OCI-LY3 (cell line): Measurements from ENCODE around the gene ZNF286A.
"Not testable (repeated sequence)": the region's sequence is repeated elsewhere in the genome, so short reads cannot be mapped to it uniquely, and the experiment has no call there.

ENCODE experiments used
- H2AFZ ChIP-seq: fragments of 200-600, 300-600 bp; shearing (Covaris generic); 2 replicates; pipeline ENCODE4 v1.6.0; 2014; ENCODE audit warnings: antibody characterized with exemption, low read depth, low read length
- H3K27ac ChIP-seq: fragments of 200-600, 300-600 bp; sonication (generic); 2 replicates; pipeline ENCODE4 v1.5.1; 2014; ENCODE audit warnings: mild to moderate bottlenecking, low read length, moderate library complexity, mixed read lengths
- H3K27me3 ChIP-seq: fragments of 200-600, 300-600 bp; sonication (generic); 2 replicates; pipeline ENCODE4 v1.6.1; 2014; ENCODE audit warnings: low read depth, low read length, mixed read lengths
- H3K36me3 ChIP-seq: fragments of 200-600, 300-600 bp; sonication (generic); replicated peaks from 2 replicates; pipeline ENCODE3; 2014; ENCODE audit warnings: low read depth, low read length, mixed read lengths
- H3K4me1 ChIP-seq: fragments of 300-600, 200-600 bp; sonication (generic); 2 replicates; pipeline ENCODE4 v1.6.1; 2014; ENCODE audit warnings: low read length, mixed read lengths
- H3K4me2 ChIP-seq: fragments of 200-600, 300-600 bp; sonication (generic); 2 replicates; pipeline ENCODE4 v1.6.1; 2014; ENCODE audit warnings: low read length, mixed read lengths
- H3K4me3 ChIP-seq: fragments of 300-600, 200-600 bp; sonication (generic); 2 replicates; pipeline ENCODE4 v1.5.1; 2014; ENCODE audit warnings: antibody characterized with exemption, mild to moderate bottlenecking, low read length, moderate library complexity
- H3K79me2 ChIP-seq: fragments of 300-600, 200-600 bp; shearing (Covaris generic); 2 replicates; pipeline ENCODE4 v1.6.1; 2014; ENCODE audit warnings: mild to moderate bottlenecking, low read length, mixed read lengths
- H3K9ac ChIP-seq: fragments of 300-600, 200-600 bp; shearing (Covaris generic); 2 replicates; pipeline ENCODE4 v1.6.0; 2014; ENCODE audit warnings: mild to moderate bottlenecking, low read length, moderate library complexity
- H3K9me3 ChIP-seq: fragments of 200-600, 300-600 bp; shearing (Covaris generic); 2 replicates; pipeline ENCODE4 v1.6.1; 2014; ENCODE audit warnings: low read length, mixed read lengths; ENCODE audit not compliant: insufficient read depth
- H4K20me1 ChIP-seq: fragments of 200-600, 300-600 bp; sonication (generic); 2 replicates; pipeline ENCODE4 v1.6.1; 2016; ENCODE audit warnings: low read length, mixed read lengths; ENCODE audit not compliant: insufficient read depth
- EZH2phosphoT487 ChIP-seq: fragments of 200-600 bp; shearing (Covaris generic); IDR thresholded peaks from 2 replicates; pipeline ENCODE4 v1.6.1; 2018; ENCODE audit warnings: antibody characterized with exemption, mixed run types, low read depth
- TF ChIP-seq, protein P1 (sequence below): fragments of 200-600, 300-600 bp; sonication (generic); IDR thresholded peaks from 2 replicates; pipeline ENCODE4 v1.5.1; 2014; ENCODE audit warnings: antibody characterized with exemption, low read length, low read depth

The ZNF286A gene

DNA sequence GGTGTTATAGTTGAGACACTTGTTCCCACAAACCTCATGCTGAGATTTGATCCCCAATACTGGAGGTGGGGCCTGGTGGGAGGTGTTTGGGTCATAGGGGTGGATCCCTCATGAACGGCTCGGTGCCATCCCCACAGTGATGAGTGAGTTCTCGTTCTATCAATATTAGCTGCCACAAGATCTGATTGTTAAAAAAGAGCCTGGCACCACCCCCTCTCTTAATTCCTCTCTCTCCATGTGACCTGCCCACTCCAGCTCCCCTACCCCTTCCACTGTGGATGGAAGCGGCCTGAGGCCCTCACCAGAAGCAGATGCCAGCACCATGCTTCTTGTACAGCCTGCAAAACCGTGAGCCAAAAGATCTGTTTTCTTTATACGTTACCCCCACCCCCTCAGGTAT lies 46.6 kb upstream of the ZNF286A start:
- Histone ChIP-seq H3K4me1 (no peaks in the 10 kb centered on the region), H3K9me3 (no peaks in the 10 kb centered on the region), H3K9ac (no peak overlapping the region), H3K4me2 (no peak overlapping the region), H3K27me3 (no peaks in the 10 kb centered on the region), H3K4me3 (no peak overlapping the region), H4K20me1 (no peaks in the 10 kb centered on the region), H2AFZ (no peak overlapping the region), H3K27ac (no peak overlapping the region), H3K79me2 (no peaks in the 10 kb centered on the region), H3K36me3 (no peaks in the 10 kb centered on the region)
- TF ChIP-seq EZH2phosphoT487, result no peak
- TF ChIP-seq, protein P1, sequence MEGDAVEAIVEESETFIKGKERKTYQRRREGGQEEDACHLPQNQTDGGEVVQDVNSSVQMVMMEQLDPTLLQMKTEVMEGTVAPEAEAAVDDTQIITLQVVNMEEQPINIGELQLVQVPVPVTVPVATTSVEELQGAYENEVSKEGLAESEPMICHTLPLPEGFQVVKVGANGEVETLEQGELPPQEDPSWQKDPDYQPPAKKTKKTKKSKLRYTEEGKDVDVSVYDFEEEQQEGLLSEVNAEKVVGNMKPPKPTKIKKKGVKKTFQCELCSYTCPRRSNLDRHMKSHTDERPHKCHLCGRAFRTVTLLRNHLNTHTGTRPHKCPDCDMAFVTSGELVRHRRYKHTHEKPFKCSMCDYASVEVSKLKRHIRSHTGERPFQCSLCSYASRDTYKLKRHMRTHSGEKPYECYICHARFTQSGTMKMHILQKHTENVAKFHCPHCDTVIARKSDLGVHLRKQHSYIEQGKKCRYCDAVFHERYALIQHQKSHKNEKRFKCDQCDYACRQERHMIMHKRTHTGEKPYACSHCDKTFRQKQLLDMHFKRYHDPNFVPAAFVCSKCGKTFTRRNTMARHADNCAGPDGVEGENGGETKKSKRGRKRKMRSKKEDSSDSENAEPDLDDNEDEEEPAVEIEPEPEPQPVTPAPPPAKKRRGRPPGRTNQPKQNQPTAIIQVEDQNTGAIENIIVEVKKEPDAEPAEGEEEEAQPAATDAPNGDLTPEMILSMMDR, result no peak

DNA sequence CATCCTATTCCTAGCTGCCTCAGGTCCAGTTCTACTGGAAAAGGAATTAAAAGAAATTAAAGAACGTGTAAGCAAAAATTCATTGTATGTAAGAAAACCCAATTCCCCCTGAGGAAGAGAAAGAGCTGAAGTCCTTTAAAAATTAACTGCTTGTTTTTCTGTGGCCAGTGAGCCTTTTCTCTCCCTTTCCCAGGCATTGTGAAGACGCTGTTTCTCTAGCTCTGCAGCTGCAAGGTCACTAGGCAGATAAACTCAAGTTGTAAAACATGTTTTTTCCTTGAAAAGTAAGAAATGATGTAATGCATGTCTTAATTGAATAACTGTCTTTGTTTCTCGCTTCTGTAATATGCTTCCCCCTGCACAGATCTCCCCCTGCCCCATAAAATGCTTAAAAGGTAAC lies 45.2 kb upstream of the ZNF286A start:
- H3K36me3 ChIP-seq, H3K9me3 ChIP-seq, H2AFZ ChIP-seq, H3K27me3 ChIP-seq, H3K4me1 ChIP-seq, H3K4me2 ChIP-seq, H3K79me2 ChIP-seq, H3K27ac ChIP-seq, H3K9ac ChIP-seq, H3K4me3 ChIP-seq, H4K20me1 ChIP-seq: not testable (repeated sequence)

DNA sequence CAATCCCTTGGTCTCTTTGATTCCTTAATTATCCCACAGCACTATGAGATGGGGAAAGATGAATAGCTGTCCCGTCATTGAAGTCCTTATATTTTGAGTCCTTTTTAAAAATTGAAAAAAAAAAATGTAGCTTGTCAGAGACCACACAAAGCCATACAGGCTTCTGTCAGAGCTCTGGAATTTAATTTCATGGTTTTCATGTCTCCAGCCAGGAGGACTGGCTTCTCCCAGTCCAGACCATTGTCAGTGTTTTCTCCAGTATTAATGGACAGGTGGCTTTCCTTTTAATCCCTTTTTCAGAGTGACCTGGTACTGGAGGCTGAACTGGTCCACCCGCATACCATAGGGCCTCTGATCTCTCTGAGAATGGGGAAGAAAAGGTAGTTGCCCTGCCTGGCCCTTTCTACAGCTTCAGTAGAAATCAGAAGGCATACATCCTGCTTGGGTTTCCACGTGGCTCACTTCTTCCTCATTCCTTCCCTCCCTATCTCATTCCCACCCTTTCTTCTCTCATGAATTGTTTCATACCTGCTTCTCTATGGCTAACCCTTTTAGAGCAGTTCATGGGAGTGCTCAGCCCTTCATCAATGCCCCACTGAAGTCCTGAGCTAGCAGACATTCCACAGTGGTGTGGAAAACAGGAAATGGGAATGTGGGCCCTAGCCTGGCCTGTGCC lies 44.5 kb upstream of the ZNF286A start:
- Histone ChIP-seq H4K20me1 (no peaks in the 10 kb centered on the region), H3K4me3 (no peak overlapping the region), H3K4me2 (no peak overlapping the region), H3K9ac (no peak overlapping the region), H2AFZ (no peak overlapping the region), H3K27me3 (no peaks in the 10 kb centered on the region), H3K79me2 (no peaks in the 10 kb centered on the region), H3K36me3 (no peaks in the 10 kb centered on the region), H3K9me3 (no peaks in the 10 kb centered on the region), H3K27ac (no peak overlapping the region), H3K4me1 (no peaks in the 10 kb centered on the region)
- no peak for TF ChIP-seq EZH2phosphoT487
- TF ChIP-seq, protein P1, result no peak

DNA sequence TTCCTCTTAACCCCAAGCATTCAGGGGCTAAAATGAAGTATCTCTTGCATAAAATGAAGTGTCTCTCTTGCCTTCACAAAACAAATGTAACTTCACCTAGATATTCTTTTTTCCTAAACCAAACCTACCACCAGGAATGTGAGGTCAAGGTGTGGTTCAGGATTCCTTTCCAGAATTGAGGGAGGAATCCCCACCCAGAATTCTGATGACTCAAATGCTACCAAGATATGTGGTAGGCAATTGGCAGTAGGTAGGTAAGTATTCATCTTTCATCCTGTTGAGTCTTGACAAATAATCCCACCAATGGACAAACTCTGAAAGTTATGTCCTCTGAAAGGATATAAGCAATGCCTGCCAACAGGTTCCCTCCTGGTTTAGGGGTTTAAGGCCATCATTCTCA lies 41.7 kb upstream of the ZNF286A start:
- Histone ChIP-seq H3K4me2 (no peak overlapping the region), H3K27ac (no peak overlapping the region), H3K79me2 (no peaks in the 10 kb centered on the region), H2AFZ (no peak overlapping the region), H3K4me3 (no peak overlapping the region), H3K36me3 (no peaks in the 10 kb centered on the region), H3K9me3 (no peaks in the 10 kb centered on the region), H3K4me1 (no peaks in the 10 kb centered on the region), H3K9ac (no peak overlapping the region), H4K20me1 (no peaks in the 10 kb centered on the region), H3K27me3 (no peaks in the 10 kb centered on the region)
- TF ChIP-seq, protein P1, result no peak
- TF ChIP-seq EZH2phosphoT487, result no peak
